GM12864 (cell line): Measurements from ENCODE around the gene TENT4B.

Source experiments
- DNase-seq: peaks from one replicate; pipeline ENCODE4 v3.0.0-alpha.2; 2011; ENCODE audit warnings: low read depth
- H3K4me3 ChIP-seq: 2 replicates; pipeline ENCODE4 v1.5.1; 2011; ENCODE audit warnings: mild to moderate bottlenecking, low read depth, low read length, control low read depth
- TF ChIP-seq, protein P1 (sequence below): IDR thresholded peaks from 2 replicates; pipeline ENCODE4 v1.5.1; 2011; ENCODE audit warnings: low read depth, mild to moderate bottlenecking, moderate library complexity, low read length, control low read depth, inconsistent platforms; ENCODE audit errors: missing control alignments

Gene TENT4B

DNA sequence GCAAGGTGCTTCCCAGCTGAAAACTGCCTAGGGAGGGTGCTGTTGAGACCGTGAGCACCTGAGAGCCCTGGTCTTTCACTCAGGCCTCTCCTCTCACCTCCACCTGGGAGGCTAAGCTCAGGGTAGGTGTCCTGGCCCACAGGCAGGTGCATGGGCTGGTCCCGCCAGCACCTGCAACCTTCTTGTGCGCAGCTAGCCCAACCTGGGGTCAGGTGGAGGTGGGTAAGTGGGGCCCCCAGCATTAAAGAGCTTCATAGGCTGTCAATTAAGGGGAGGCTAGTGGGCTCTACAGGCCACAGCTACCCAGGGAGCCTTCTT, 122.0 kb downstream of the TENT4B start:
- DNase-seq: no peak
- H3K4me3 ChIP-seq: peak overlapping the region; percentile 80
- TF ChIP-seq, protein P1, sequence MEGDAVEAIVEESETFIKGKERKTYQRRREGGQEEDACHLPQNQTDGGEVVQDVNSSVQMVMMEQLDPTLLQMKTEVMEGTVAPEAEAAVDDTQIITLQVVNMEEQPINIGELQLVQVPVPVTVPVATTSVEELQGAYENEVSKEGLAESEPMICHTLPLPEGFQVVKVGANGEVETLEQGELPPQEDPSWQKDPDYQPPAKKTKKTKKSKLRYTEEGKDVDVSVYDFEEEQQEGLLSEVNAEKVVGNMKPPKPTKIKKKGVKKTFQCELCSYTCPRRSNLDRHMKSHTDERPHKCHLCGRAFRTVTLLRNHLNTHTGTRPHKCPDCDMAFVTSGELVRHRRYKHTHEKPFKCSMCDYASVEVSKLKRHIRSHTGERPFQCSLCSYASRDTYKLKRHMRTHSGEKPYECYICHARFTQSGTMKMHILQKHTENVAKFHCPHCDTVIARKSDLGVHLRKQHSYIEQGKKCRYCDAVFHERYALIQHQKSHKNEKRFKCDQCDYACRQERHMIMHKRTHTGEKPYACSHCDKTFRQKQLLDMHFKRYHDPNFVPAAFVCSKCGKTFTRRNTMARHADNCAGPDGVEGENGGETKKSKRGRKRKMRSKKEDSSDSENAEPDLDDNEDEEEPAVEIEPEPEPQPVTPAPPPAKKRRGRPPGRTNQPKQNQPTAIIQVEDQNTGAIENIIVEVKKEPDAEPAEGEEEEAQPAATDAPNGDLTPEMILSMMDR: no peak

DNA sequence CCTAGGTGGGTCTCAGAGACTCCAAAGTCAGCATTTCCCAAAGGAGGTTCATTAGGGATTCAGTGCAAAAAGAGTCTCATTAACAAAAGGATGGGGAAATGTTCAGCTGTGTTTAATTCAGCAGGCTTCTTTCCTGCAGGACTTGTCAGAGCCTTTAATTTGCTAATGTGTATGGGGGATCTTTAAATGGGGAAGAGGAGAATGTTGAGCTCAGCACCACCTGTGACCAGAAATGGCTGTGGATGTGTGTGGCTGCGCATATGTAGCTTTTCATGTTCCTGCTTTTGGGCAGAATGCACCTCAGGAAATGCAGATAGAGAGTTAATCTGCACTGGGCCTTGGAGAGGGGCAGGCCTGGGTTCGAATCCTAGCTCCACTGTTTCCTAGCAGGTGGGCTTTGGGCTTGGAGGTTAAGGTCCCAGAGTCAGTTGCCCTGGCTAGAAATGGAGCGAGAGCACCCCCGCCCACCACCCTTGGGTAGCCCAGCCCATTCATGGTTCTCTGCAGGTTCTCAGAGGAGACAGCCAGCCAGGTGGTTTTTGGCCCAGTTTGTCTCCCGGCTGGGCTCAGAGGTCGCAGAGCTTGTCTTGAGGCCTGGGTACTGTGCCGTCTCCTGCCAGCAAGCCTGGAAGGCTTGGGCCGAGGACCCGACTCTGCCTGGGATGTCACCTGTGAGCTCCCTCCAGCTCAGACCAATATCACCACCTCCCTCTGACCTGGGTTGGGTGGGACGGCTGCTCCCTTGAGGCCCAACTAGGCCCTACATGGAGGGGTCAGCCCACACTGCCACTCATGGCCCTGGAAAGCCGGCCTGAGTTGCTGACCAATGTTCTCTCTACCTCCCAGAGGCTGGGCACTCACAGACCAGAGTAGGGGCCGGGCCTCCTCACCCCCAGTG, 122.6 kb downstream of the TENT4B start:
- no peak for DNase-seq
- TF ChIP-seq, protein P1: no peak
- peak overlapping the region; percentile 80 for H3K4me3 ChIP-seq

DNA sequence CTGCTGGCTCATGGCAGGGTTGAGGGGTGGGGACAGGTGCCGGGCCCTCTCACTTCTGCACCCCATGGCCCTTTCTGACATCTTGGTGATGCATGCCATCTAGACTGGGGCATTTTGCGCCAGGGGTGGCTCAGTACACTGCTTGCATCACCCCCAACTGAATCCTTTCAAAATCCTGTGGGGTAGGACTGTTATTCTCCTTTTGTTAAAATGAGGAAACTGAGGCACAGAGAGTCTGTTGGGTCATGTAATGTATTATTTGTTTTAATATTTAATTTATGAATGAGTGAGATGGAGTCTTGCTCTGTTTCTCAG, 123.2 kb downstream of the TENT4B start:
- H3K4me3 ChIP-seq: no peak overlapping the region
- no peak for DNase-seq
- TF ChIP-seq, protein P1: no peak

DNA sequence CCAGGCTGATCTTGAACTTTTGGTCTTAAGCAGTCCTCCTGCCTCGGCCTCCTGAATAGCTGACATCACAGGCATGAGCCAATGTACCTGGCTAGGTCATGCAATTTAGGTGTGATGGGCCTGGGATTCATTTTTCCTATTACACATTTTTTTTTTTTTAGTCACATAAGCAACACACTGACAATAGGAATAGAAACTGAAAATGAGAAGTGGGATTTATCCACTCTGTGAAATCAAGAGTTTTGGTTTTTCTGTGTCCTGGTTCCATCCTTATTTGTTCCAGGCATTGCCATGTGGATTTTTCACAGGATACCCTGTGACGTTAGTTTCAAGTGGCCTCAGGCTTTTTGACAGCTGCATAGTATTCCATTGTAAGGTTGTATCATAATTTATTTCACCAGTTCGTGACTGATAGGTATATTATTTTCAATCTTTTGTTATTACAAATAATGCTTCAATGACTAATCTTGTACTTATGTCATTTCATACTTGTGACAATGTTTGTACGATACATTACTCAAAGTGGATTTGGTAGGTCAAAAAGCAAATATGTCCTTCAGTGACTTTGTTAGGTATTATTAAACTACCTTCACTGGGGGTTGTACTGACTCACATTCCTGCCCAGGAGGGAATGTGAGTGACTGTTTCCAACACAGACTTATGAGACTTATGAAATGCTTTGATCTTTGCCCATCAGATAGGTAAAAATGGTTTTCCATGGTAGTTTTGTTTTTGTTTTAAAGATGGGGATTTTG, 123.9 kb downstream of the TENT4B start:
- no peak overlapping the region for H3K4me3 ChIP-seq
- no peak for DNase-seq
- TF ChIP-seq, protein P1: no peak

DNA sequence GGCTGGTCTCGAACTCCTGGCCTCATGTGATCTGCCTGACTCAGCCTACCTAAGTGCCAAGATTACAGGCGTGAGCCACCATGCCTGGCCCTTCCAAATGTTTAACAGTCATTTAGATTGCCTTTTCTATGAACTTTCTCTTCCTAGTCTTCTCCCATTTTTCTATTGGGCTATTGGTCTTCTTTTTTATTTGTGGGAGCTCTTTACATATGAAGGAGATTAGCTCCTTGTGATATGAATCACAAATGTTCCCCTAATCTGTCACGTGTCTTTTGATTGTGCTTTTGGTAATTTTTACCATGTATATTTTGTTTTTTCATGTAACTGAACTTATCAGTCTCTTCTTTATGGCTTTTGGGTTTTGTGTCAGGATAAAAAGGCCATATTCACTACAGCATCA, 125.1 kb downstream of the TENT4B start:
- no peak for DNase-seq
- TF ChIP-seq, protein P1: no peak
- no peak overlapping the region for H3K4me3 ChIP-seq

DNA sequence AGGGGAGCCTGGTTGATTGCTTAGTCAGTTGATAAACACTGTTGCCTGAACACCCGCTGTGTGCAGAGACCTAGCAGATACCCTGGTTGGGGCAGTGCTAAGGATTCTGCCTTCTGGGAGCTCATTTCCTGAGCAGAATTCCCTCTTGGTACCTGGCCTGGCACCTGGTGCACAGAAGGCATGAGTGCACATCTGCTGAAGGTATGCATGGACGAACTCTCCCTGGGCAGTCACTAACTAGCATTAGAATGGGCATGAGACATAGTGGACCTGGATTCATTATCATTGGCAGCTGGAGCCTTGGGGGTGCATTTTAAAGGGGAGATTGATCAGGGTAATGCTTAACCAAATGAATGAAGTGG, 126.4 kb downstream of the TENT4B start:
- TF ChIP-seq, protein P1: no peak
- H3K4me3 ChIP-seq: no peak overlapping the region
- DNase-seq: no peak

DNA sequence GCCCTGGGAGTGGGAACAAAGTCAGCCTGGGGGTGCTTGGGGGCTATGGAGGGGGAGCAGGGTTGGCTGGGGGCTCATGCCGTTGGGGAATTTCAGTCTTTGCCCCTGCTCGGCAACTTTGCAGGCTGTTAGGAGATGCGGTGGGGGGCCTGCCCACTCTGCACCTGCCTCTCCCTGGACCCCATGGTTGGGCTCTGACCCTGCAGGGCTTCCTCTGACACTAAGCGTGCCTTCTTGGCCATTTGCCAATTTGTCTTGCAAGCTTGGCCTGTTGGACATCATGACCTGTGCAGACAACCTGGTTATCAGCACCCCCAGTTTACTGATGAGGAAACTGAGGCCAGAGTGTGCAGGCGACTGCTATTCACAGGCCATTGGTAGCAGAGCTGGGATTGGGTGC, 127.8 kb downstream of the TENT4B start:
- DNase-seq: no peak
- TF ChIP-seq, protein P1: no peak
- H3K4me3 ChIP-seq: no peak overlapping the region; the same call in 1 of the 2 replicates
